Dedifferentiated amniotic fluid mesenchymal stem cell (primary cell): Measurements from ENCODE around the gene CRYBA2.

Experiments
- DNase-seq: peaks from one replicate; pipeline ENCODE4 v3.0.0-alpha.2; 2016; ENCODE audit errors: extremely low spot score

The CRYBA2 gene, protein sequence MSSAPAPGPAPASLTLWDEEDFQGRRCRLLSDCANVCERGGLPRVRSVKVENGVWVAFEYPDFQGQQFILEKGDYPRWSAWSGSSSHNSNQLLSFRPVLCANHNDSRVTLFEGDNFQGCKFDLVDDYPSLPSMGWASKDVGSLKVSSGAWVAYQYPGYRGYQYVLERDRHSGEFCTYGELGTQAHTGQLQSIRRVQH

GRCh38 chr2:218993345-218994315 is at the start of gene CRYBA2:
Gene CRYBA2 (minus strand): TSS chr2:218993422. CDS start chr2:218993176, 246 bp downstream.
- DNase-seq: no peak

DNA sequence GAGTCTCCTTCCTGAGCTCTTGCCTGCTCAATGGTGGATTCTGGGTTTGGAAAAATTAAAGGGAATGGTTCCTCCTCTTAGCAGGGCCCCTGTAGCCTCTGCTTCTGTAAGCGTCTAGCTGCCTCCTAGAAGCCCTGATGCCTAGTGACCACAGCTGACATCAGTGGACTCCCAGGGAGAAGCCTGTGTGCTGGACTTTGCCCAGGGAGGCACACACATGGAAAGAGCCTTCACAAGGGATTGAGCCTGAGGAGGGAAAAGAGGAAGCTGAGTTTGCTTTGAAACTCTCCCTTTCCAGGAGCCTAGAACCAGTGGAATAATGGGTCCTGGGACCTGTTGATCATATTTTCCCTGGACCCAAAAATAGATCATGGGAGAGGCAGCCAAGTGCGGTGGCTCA is 49.5 kb upstream of the CRYBA2 start:
- no peak for DNase-seq

DNA sequence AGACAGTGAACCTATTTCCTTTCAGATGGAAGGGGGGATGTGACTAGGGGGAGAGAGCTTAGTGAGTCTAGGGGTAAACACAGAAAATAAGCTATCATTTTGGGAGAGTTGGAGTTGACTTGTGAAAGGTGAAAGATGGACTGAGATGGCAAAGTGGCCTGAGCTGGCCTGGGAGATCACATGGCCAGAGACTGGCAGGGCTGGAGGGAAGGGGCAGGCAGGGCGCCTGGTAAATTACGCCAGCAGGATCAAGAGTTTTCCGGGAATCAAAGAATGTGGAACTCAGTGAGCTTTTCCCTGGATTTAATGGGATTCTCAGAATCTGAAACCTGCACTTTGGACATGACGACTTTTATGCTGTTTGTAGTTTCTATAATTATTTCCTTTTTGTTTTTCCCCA is 48.9 kb upstream of the CRYBA2 start:
- no peak for DNase-seq

DNA sequence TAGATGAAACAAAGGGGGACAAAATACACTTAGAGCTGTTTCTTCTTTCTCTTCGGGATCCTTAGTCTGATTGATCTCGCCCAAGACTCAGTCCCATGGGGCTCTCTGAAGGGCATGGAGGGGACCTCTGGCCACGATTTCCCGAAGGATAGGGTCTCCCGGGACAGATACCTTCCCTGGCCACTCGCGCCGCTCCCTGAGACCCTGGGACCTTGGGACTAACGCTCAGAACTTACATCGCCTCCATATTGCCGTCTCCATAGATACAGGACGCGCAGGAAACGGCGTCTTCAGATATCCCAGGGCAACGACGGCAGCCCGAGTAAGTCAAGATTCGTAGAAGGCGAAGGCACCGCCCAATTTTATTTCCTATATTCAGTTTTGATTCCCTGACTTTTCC is 48.0 kb upstream of the CRYBA2 start, which contains the start of gene CFAP65:
CFAP65 (minus strand) TSS at position 265 of the 400 bp plus-strand sequence. CDS start 2,468 bp downstream, outside the sequence.
- no peak for DNase-seq

- no peak for DNase-seq
These were observed 45.4 kb upstream of the CRYBA2 start for GRCh38 chr2:219038600-219038999.

DNA sequence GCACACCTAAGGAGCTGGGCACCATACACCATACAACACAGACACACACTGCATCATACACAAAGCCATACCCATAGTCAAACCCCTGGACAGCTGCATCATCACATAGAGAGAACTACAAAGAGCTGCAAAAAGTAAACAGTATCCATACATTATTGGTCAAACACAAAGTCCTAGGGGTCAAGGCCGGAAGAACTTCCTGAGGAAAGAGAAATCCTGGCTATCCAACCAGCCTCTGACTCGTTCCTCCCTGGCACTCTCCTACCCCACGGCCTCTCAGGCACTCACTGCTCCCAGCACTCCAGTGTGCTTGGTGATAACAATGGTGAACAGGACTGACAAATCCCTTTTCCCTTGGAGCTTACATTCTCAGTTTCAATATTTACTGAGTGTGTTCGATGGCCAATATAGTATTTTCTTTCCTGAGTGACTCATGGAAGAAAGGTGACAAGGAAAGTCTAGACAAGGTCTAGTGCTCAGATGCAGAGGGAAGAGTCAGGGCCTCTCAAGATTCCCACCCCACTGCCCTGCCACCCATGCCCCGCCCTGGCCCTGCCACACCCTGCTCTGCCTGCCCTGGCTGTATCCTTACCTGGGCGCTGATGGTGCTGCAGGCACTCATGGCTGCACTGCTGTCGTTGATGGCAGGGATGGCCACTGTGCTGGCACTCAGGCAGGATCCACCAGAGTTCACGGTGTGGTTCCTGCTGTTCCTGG is 44.7 kb upstream of the CRYBA2 start:
- DNase-seq: no peak

DNA sequence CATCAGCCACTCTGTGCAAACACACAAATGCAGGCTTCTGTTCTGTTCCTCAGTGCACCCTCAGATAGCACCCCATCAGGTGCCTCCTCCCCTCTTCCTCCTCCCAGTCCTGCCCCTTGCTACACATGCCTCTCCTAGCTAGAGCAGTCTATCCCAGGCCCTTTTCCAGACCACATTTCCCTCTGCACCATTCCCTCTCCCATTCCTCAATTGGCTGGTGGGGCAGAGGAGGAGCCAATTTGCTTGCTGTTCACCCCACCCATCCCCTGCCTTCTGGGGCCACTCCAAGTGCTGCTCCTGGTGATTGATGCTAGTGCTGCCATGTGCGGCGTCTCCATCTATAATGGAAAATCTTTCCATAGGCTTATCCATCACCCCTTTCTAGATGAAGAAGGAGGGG is 42.7 kb upstream of the CRYBA2 start:
- no peak for DNase-seq

- DNase-seq: no peak
These were observed 41.6 kb upstream of the CRYBA2 start for GRCh38 chr2:219034823-219035222.

GRCh38 chr2:219032051-219032745 is 39.0 kb upstream of the CRYBA2 start:
- no peak for DNase-seq

GRCh38 chr2:219031005-219031738 is 38.0 kb upstream of the CRYBA2 start:
- no peak for DNase-seq

DNA sequence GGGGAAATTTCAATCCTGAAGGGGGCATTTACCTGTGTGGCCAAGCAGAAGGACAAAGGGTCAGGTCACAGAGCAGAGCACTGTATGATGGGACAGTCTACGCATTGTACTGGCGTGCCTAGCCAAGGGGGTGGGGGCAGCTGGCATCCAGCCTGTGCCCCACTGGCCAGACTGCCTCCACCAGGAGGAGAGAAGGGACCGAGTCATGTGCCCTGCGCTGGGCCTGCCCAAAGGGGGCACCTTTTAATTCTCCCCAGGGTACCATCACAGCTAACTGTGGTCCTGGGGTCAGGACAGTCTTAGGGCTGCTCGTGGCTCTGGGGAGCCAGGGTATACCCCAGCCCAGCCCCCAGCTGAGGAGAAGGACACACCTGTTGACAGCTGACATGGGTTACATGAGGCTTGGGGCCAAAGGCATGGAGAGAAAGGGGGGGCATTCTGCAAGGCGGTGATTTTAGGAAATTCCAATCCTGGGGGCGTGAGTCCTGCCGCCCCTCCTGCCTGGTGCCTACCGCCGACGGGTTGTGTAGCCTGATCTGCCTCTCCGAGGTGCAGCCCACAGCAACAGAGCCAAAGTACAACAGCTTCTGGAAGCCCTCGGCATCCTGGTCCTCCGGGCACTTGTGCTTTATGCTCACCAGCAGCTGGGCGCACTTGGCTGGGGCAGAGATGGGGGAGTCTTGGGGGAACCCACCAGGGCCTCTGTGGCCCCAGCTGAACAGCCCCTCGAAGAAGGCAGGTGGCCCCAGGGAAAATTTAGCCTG is 37.1 kb upstream of the CRYBA2 start:
- DNase-seq: no peak

DNA sequence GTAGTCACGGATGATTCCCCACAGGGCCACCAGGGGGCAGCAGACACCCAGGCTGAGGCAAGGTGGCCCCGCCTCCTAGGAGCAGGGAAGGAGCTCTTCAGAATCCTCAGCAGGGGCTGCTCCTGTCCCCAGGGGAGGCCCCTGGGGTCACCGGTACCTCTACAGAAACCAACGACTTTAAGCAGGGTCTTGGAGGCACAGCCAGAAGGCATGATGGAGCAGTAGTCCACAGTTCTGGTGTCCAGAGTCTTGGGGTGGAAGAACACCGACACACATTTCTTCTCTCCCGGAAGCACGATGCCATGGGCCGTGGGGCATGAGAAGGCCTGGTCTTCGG is 36.6 kb upstream of the CRYBA2 start:
- peak; percentile 59 for DNase-seq

DNA sequence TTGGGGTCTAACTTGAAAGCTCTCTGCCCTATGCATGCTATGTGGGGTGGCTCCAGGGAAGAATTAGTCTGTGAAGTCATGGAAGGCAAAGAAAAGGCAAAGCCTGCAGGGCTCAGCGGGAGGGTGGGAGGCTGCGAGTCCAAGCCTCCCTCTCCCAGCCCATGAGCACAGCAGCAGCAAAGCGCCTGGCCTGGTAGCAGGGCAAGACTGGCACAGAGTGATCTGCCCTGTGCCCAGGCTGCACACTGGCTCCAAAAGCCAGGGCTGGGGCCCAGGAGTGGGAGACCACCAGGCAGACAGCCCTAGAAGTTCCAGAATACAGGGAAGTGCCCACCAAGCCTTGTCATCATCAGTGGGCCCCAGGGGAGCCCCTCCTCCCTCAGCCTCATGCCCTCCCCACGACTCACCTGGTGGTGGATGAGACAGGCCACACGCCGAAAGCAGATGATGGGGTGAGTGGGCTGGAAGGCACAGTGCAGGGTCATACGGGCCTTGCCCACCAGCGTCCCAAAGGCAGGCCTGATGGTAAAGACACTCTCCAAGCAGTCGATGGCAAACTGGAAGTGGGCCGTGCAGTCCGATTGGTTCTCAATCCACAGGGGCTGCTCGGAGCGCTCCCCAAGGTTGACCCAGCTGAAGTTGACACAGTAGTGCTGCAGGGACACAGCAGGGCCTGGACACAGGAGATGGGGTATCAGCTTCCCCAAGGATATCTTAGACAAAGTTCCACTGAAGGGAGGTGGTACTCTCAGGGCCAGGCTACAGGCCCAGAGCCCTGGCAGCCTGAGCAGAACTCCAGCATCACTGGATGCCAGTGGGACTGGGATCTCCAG is 36.0 kb upstream of the CRYBA2 start:
- no peak for DNase-seq

- DNase-seq: no peak
These were observed 34.9 kb upstream of the CRYBA2 start for GRCh38 chr2:219028141-219028540.

GRCh38 chr2:219027511-219028055 is 34.4 kb upstream of the CRYBA2 start:
- DNase-seq: no peak

DNA sequence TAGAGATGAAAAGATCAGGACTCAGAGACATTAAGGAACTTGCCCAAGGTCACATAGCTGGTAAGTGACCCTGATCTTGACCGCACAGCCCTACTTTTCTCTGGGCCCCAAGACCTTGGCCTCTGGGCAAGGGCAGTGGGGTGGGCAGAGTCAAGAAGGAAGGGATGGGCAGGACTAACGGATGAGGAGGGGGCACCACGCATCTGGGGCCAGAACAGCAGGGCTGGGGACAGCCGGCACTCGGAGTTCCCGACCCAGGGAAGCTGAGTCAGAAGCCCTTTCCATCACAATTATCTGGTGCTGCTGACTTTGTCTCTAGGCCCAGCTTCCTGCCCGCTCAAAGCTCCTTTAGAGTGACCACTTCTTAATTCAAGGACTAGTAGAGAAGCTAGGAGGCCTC is 33.7 kb upstream of the CRYBA2 start:
- DNase-seq: no peak

- no peak for DNase-seq
These were observed 32.7 kb upstream of the CRYBA2 start for GRCh38 chr2:219025637-219026585.

GRCh38 chr2:219024059-219024458 is 30.8 kb upstream of the CRYBA2 start:
- no peak for DNase-seq
